Smooth muscle cell (in vitro differentiated cells): ENCODE results near the gene NAGA. TPM values are rescaled to one million over a fixed set of nuclear protein-coding genes. Genes with fewer than 3 reads are reported as not detected.

ENCODE experiments used
- DNase-seq: peaks from one replicate; lab custom pipeline; 2025; ENCODE audit not compliant: unreplicated experiment; lab: John Stamatoyannopoulos, UW
- H2AFZ ChIP-seq: fragments of 200-600 bp; sonication (generic); 2 replicates; pipeline ENCODE4 v1.6.0; 2016; ENCODE audit warnings: antibody characterized with exemption, low read depth, mild to moderate bottlenecking
- H3F3A ChIP-seq: fragments of 200-600 bp; sonication (generic); 2 replicates; pipeline ENCODE4 v1.6.0; 2017; ENCODE audit warnings: antibody characterized with exemption, low read depth
- H3K27ac ChIP-seq: fragments of 200-600 bp; sonication (generic); 2 replicates; pipeline ENCODE4 v1.5.1; 2016; ENCODE audit warnings: low read depth, mild to moderate bottlenecking
- H3K27me3 ChIP-seq: fragments of 200-600 bp; sonication (generic); 2 replicates; pipeline ENCODE4 v1.6.1; 2016; ENCODE audit warnings: low read depth, mild to moderate bottlenecking
- H3K36me3 ChIP-seq: fragments of 200-600 bp; sonication (generic); 2 replicates; pipeline ENCODE4 v1.5.1; 2016; ENCODE audit warnings: low read depth
- H3K4me1 ChIP-seq: fragments of 200-600 bp; sonication (generic); 2 replicates; pipeline ENCODE4 v1.5.1; 2016; ENCODE audit warnings: low read depth
- H3K4me2 ChIP-seq: fragments of 200-600 bp; sonication (generic); 2 replicates; pipeline ENCODE4 v1.6.0; 2016; ENCODE audit warnings: mild to moderate bottlenecking
- H3K4me3 ChIP-seq: fragments of 200-600 bp; sonication (generic); 2 replicates; pipeline ENCODE4 v1.5.1; 2016; ENCODE audit warnings: mild to moderate bottlenecking
- H3K79me2 ChIP-seq: fragments of 200-600 bp; sonication (generic); 2 replicates; pipeline ENCODE4 v1.6.0; 2016; ENCODE audit warnings: low read depth, mild to moderate bottlenecking
- H3K9ac ChIP-seq: fragments of 200-600 bp; sonication (generic); 2 replicates; pipeline ENCODE4 v1.6.0; 2016; ENCODE audit warnings: low read depth
- H3K9me3 ChIP-seq: fragments of 200-600 bp; sonication (generic); replicated peaks from 2 replicates; pipeline ENCODE4 v1.5.1; 2016; ENCODE audit warnings: low read depth
- H4K20me1 ChIP-seq: fragments of 200-600 bp; sonication (generic); 2 replicates; pipeline ENCODE4 v1.6.0; 2016; ENCODE audit warnings: low read depth
- WGBS: methylation state at CpG from one replicate; pipeline ENCODE4 v1.1.7; 2016; ENCODE audit warnings: low lambda C conversion rate; 5-methylcytosine and 5-hydroxymethylcytosine counted together
- polyA plus RNA-seq: library from polyadenylated mRNA; unstranded; fragments of >200 nt; fragmentation: Nextera tagmentation; extraction: Ambion mirVana; gene quantifications from 2 replicates; pipeline ENCODE4 v1.2.1, GENCODE V29; 2016
- total RNA-seq: library from RNA; depleted of rRNA; stranded (reverse); fragments of >200 nt; gene quantifications from 2 replicates; pipeline ENCODE4 v1.2.3, GENCODE V29; 2014
- TF ChIP-seq, protein P1 (sequence below): fragments of 200-600 bp; sonication (generic); IDR thresholded peaks from 2 replicates; pipeline ENCODE4 v1.5.1; 2017; ENCODE audit warnings: borderline replicate concordance, mild to moderate bottlenecking, antibody characterized with exemption; ENCODE audit not compliant: insufficient read depth, poor library complexity, severe bottlenecking

Gene NAGA
- total and polyA plus RNA-seq, 2 experiments from 2014 or later: 35.0 to 36.1 TPM

DNA sequence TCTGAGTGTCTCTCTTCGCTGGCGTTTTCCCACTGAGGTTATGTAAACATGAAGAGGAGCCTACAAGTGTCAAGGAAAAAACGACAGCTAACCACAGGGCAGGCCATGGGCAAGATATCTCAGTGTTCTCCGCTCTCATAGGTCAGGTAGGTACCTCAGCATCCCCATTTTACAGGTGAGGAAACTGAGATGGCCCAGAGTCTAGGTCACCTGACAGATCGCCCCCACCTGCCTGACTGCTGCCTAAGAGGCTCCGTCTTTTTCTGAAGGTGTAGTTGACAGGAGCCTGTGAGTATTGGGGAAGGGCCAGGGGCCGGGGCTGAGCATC, 20.8 kb upstream of the NAGA start:
- peaks cover 17% of the 10 kb centered on the region for H4K20me1 ChIP-seq
- TF ChIP-seq, protein P1, sequence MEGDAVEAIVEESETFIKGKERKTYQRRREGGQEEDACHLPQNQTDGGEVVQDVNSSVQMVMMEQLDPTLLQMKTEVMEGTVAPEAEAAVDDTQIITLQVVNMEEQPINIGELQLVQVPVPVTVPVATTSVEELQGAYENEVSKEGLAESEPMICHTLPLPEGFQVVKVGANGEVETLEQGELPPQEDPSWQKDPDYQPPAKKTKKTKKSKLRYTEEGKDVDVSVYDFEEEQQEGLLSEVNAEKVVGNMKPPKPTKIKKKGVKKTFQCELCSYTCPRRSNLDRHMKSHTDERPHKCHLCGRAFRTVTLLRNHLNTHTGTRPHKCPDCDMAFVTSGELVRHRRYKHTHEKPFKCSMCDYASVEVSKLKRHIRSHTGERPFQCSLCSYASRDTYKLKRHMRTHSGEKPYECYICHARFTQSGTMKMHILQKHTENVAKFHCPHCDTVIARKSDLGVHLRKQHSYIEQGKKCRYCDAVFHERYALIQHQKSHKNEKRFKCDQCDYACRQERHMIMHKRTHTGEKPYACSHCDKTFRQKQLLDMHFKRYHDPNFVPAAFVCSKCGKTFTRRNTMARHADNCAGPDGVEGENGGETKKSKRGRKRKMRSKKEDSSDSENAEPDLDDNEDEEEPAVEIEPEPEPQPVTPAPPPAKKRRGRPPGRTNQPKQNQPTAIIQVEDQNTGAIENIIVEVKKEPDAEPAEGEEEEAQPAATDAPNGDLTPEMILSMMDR: no peak
- H2AFZ ChIP-seq: peak overlapping the region; percentile 96
- H3K36me3 ChIP-seq: no peaks in the 10 kb centered on the region
- H3K79me2 ChIP-seq: peaks cover 30% of the 10 kb centered on the region
- peaks cover 11% of the 10 kb centered on the region for H3K4me1 ChIP-seq
- no peak for DNase-seq
- peaks cover 11% of the 10 kb centered on the region for H3F3A ChIP-seq
- no peaks in the 10 kb centered on the region for H3K27me3 ChIP-seq
- peak overlapping the region; percentile 77 for H3K4me3 ChIP-seq
- no peaks in the 10 kb centered on the region for H3K9me3 ChIP-seq
- peak overlapping the region; percentile 88 for H3K27ac ChIP-seq
- 49% methylated on average over 7 of the region's 7 CpGs for WGBS
- peak overlapping the region; percentile 93 for H3K4me2 ChIP-seq
- H3K9ac ChIP-seq: peak overlapping the region; percentile 71

DNA sequence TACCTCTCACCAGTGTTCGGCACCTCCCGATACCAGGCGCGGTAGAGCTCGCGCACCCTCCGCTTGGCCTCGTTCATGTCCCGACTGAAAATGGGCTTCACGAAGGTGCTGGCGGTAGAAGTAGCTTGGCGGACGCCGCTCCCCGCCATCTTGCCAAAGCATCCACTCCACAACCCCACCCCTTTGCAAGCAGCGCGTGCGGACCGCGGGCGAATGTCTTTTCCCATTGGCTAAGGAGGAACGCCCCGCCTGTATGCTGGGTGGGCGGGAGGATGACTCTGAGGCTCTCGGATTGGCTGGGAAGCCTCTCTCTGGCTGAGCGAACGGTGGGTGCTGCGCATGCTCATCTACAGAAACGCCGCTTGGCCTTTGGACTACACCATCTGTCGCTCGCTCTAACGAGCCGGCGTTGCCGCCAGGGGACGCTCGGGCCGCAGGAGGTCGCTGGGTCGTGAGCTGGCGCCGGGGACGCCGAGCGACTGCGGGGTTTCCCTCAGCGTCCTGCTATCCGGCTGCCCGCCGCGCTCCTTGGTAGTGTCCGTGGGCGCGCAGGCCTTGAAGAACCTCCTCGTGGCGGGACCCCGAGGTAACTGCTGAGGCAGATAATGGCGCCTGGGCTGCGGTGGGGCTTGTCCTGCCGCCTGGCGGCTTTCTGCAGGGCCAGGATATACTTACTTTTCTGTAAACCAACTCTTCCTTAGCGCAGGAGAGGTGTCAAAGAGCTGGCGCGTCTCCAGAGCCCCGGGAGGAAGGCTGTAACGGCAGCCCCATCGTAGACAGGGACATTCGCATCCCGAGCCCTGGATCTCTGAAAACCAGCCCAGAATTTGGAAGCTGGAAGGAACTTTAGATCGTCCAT, 20.2 kb upstream of the NAGA start, which contains the start of gene NDUFA6:
TSS of gene NDUFA6 (minus strand) at position 177 of the 859 bp plus-strand sequence. CDS start at position 149, 28 bp downstream.
- TF ChIP-seq, protein P1: peak; percentile 76
- H3K79me2 ChIP-seq: peaks cover 30% of the 10 kb centered on the region
- peaks cover 17% of the 10 kb centered on the region for H4K20me1 ChIP-seq
- peaks cover 11% of the 10 kb centered on the region for H3F3A ChIP-seq
- H3K4me2 ChIP-seq: peak within 1 kb of the TSS; percentile 93
- peak within 1 kb of the TSS; percentile 77 for H3K4me3 ChIP-seq
- peak; percentile 91 for DNase-seq
- no peaks in the 10 kb centered on the region for H3K9me3 ChIP-seq
- H3K27ac ChIP-seq: peak within 1 kb of the TSS; percentile 95
- WGBS: under 1% methylated on average over 71 of the region's 71 CpGs
- peak within 1 kb of the TSS; percentile 96 for H3K9ac ChIP-seq
- H3K27me3 ChIP-seq: no peaks in the 10 kb centered on the region
- peak within 1 kb of the TSS; percentile 96 for H2AFZ ChIP-seq
- H3K36me3 ChIP-seq: no peaks in the 10 kb centered on the region
- peaks cover 11% of the 10 kb centered on the region for H3K4me1 ChIP-seq

DNA sequence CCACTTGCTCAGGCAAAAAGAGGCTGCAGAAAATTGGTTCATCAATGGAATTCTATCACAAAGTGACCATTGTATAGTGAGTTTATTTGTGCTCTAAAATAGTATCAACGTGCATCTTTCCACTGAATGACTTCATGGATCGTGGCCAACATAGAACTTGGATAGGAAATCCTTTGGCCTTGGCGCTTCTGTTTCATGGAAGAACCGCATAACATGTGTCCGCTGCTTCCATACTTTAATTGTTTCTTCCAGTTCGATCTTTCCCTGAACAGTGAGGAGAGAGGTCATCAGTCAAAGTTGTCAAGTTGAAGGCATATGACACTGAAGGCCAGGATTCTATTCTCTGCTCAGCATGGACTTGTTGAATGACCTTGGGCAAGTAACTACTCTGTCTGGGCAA, 15.4 kb upstream of the NAGA start:
- no peaks in the 10 kb centered on the region for H3K36me3 ChIP-seq
- peaks cover 5% of the 10 kb centered on the region for H3K4me1 ChIP-seq
- TF ChIP-seq, protein P1: no peak
- peaks cover 49% of the 10 kb centered on the region for H3K79me2 ChIP-seq
- H4K20me1 ChIP-seq: peaks cover 17% of the 10 kb centered on the region
- H3K9me3 ChIP-seq: no peaks in the 10 kb centered on the region
- H2AFZ ChIP-seq: no peak overlapping the region
- DNase-seq: no peak
- H3K4me3 ChIP-seq: no peak overlapping the region
- H3K9ac ChIP-seq: no peak overlapping the region
- no peak overlapping the region for H3K27ac ChIP-seq
- 96% methylated on average over 6 of the region's 6 CpGs for whole genome bisulfite sequencing
- H3K27me3 ChIP-seq: no peaks in the 10 kb centered on the region
- H3K4me2 ChIP-seq: no peak overlapping the region
- peaks cover 6% of the 10 kb centered on the region for H3F3A ChIP-seq
